Measurements from ENCODE around the gene PGAP1. TPM values are rescaled to one million over a fixed set of nuclear protein-coding genes. Genes with fewer than 3 reads are reported as not detected.

Gene PGAP1
- total RNA-seq, 4 donors from 2014 or later = 19.4 to 76.3 (median 23.7) TPM

GRCh38 chr2:196839574-196839973, 86.9 kb downstream of the PGAP1 start:
- Histone ChIP-seq H3K36me3 (no peaks in the 10 kb centered on the region), H3K4me1 (no peaks in the 10 kb centered on the region), H3K9me3 (no peaks in the 10 kb centered on the region), H3K27ac (no peak overlapping the region), H3K27me3 (no peaks in the 10 kb centered on the region), H3K4me3 (no peak overlapping the region)
- TF ChIP-seq POLR2A (IDR thresholded peaks at IDR 0.05) (no peak), CTCF (IDR thresholded peaks at IDR 0.05) (no peak)
- no peak for DNase-seq
- intact Hi-C loops (cut with DNase I; ENCODE audit: low total_unique reads) = no loop called here

GRCh38 chr2:196836440-196836839, 90.1 kb downstream of the PGAP1 start:
- Histone ChIP-seq H3K27ac (no peak overlapping the region), H3K36me3 (no peaks in the 10 kb centered on the region), H3K27me3 (no peaks in the 10 kb centered on the region), H3K4me3 (no peak overlapping the region), H3K4me1 (no peaks in the 10 kb centered on the region), H3K9me3 (no peaks in the 10 kb centered on the region)
- no peak for DNase-seq
- TF ChIP-seq CTCF (IDR thresholded peaks at IDR 0.05) (no peak), POLR2A (IDR thresholded peaks at IDR 0.05) (no peak)
- intact Hi-C loops (cut with DNase I; ENCODE audit: low total_unique reads) = no loop called here

GRCh38 chr2:196830701-196831100, 95.8 kb downstream of the PGAP1 start:
- H3K27ac ChIP-seq = no peak overlapping the region
- TF ChIP-seq POLR2A (IDR thresholded peaks at IDR 0.05) (no peak), CTCF (IDR thresholded peaks at IDR 0.05) (no peak)
- H3K36me3 ChIP-seq = no peaks in the 10 kb centered on the region
- no peak for DNase-seq
- intact Hi-C loops (cut with DNase I; ENCODE audit: low total_unique reads) = no loop called here
- no peaks in the 10 kb centered on the region for H3K27me3 ChIP-seq
- no peaks in the 10 kb centered on the region for H3K9me3 ChIP-seq
- H3K4me3 ChIP-seq = no peak overlapping the region
- no peaks in the 10 kb centered on the region for H3K4me1 ChIP-seq

GRCh38 chr2:196827356-196827755, 99.2 kb downstream of the PGAP1 start:
- Histone ChIP-seq H3K36me3 (no peaks in the 10 kb centered on the region), H3K4me1 (no peaks in the 10 kb centered on the region), H3K27ac (no peak overlapping the region), H3K27me3 (no peaks in the 10 kb centered on the region), H3K4me3 (no peak overlapping the region), H3K9me3 (no peaks in the 10 kb centered on the region)
- intact Hi-C loops (cut with DNase I; ENCODE audit: low total_unique reads) = no loop called here
- TF ChIP-seq POLR2A (IDR thresholded peaks at IDR 0.05) (no peak), CTCF (IDR thresholded peaks at IDR 0.05) (no peak)
- no peak for DNase-seq

GRCh38 chr2:196823750-196824522, 102.6 kb downstream of the PGAP1 start:
- no peaks in the 10 kb centered on the region for H3K27me3 ChIP-seq
- TF ChIP-seq POLR2A (IDR thresholded peaks at IDR 0.05) = no peak
- TF ChIP-seq CTCF (IDR thresholded peaks at IDR 0.05) = no peak
- H3K9me3 ChIP-seq = no peaks in the 10 kb centered on the region
- H3K27ac ChIP-seq = no peak overlapping the region
- H3K4me3 ChIP-seq = no peak overlapping the region
- H3K4me1 ChIP-seq = no peaks in the 10 kb centered on the region
- no peaks in the 10 kb centered on the region for H3K36me3 ChIP-seq
- intact Hi-C loops (cut with DNase I; ENCODE audit: low total_unique reads) = no loop called here
- no peak for DNase-seq

Data from uterus (tissue), 4 donors.